ENCODE measurements around the gene BCL2L12. TPM values are rescaled to one million over a fixed set of nuclear protein-coding genes. Genes with fewer than 3 reads are reported as not detected.

BCL2L12 gene
- total and polyA plus RNA-seq, 2 of the 13 experiments (the other 11 are each of a cell fraction or from before 2014, with no cell fraction given), result 26.8 to 40.8 TPM

- TF ChIP-seq ZBTB40 (IDR thresholded peaks at IDR 0.05), result no peak
- TF ChIP-seq ZBTB40 (CRISPR knock-in tag; IDR thresholded peaks at IDR 0.05), result no peak
- no peak for TF ChIP-seq ZNF672 (CRISPR knock-in tag; IDR thresholded peaks at IDR 0.05)
- no peak for TF ChIP-seq PRPF4 (IDR thresholded peaks at IDR 0.05; ENCODE audit: low read depth, low read length, poor library complexity, severe bottlenecking)
Observed at GRCh38 chr19:49669516-49669915, 3.8 kb downstream of the BCL2L12 start (continued).

All from HepG2 (cell line).